Activated CD8-positive, alpha-beta memory T cell treated with anti-CD3 and anti-CD28 coated beads for 24 hours (primary cell): Measurements from ENCODE around the gene EPB41.
"Not testable (repeated sequence)": the region's sequence is repeated elsewhere in the genome, so short reads cannot be mapped to it uniquely, and the experiment has no call there.

Source experiments
- DNase-seq: peaks from one replicate; pipeline ENCODE4 v3.0.0-alpha.2; 2020

Gene EPB41

GRCh38 chr1:28914228-28915030 lies at the start of gene EPB41:
Gene EPB41, plus strand, starts transcription at chr1:28914569. Its CDS starts 72,869 bp downstream, at chr1:28987438.
- peak; percentile 93 for DNase-seq

- DNase-seq = no peak
Observed at GRCh38 chr1:28864695-28865094, 49.7 kb upstream of the EPB41 start.

GRCh38 chr1:28865997-28866650 lies 48.2 kb upstream of the EPB41 start:
- no peak for DNase-seq

GRCh38 chr1:28867850-28868249 lies 46.5 kb upstream of the EPB41 start:
- DNase-seq = no peak

GRCh38 chr1:28869952-28870351 lies 44.4 kb upstream of the EPB41 start:
- DNase-seq = no peak

- no peak for DNase-seq
Observed at GRCh38 chr1:28871631-28872401, 42.6 kb upstream of the EPB41 start.

GRCh38 chr1:28875134-28875533 lies 39.2 kb upstream of the EPB41 start:
- not testable (repeated sequence) for DNase-seq

- peak; percentile 90 for DNase-seq
Observed at GRCh38 chr1:28877132-28877781, 37.1 kb upstream of the EPB41 start.

- DNase-seq = no peak
Observed at GRCh38 chr1:28878796-28879195, 35.6 kb upstream of the EPB41 start.

GRCh38 chr1:28882009-28882628 lies 32.2 kb upstream of the EPB41 start:
- DNase-seq = peak; percentile 91

GRCh38 chr1:28883242-28883616 lies 31.1 kb upstream of the EPB41 start:
- no peak for DNase-seq

- DNase-seq = peak; percentile 66
Observed at GRCh38 chr1:28885472-28885877, 28.9 kb upstream of the EPB41 start.

- no peak for DNase-seq
Observed at GRCh38 chr1:28885977-28886730, 28.2 kb upstream of the EPB41 start.

GRCh38 chr1:28886731-28887418 lies 27.5 kb upstream of the EPB41 start:
- DNase-seq = peak; percentile 97

GRCh38 chr1:28887419-28887834 lies 26.9 kb upstream of the EPB41 start:
- peak; percentile 74 for DNase-seq

- DNase-seq = peak; percentile 61
Observed at GRCh38 chr1:28887835-28888682, 26.3 kb upstream of the EPB41 start.

GRCh38 chr1:28888915-28889314 lies 25.5 kb upstream of the EPB41 start:
- no peak for DNase-seq

GRCh38 chr1:28889357-28889756 lies 25.0 kb upstream of the EPB41 start:
- DNase-seq = no peak

GRCh38 chr1:28890435-28890834 lies 23.9 kb upstream of the EPB41 start:
- no peak for DNase-seq

- no peak for DNase-seq
Observed at GRCh38 chr1:28890836-28891235, 23.5 kb upstream of the EPB41 start.
